HG03103 (cell line): Measurements from ENCODE around the gene CD93.

ENCODE experiments used
- ATAC-seq: cut with Tn5 transposase; IDR thresholded peaks from one replicate; pipeline ENCODE4 v1.9.1; 2021; ENCODE audit warnings: low read depth; ENCODE audit not compliant: unreplicated experiment

The CD93 gene

GRCh38 chr20:23084282-23084844, 1.8 kb downstream of the CD93 start:
- ATAC-seq: no peak

- ATAC-seq: no peak
Measured at GRCh38 chr20:23083553-23084220, 2.4 kb downstream of the CD93 start.

GRCh38 chr20:23082846-23083552, 3.1 kb downstream of the CD93 start:
- no peak for ATAC-seq

- ATAC-seq: no peak
Measured at GRCh38 chr20:23081263-23081819, 4.8 kb downstream of the CD93 start.

GRCh38 chr20:23080521-23080920, 5.6 kb downstream of the CD93 start:
- no peak for ATAC-seq

GRCh38 chr20:23079926-23080325, 6.2 kb downstream of the CD93 start:
- no peak for ATAC-seq

GRCh38 chr20:23079016-23079351, 7.1 kb downstream of the CD93 start:
- no peak for ATAC-seq

GRCh38 chr20:23078351-23079015, 7.6 kb downstream of the CD93 start:
- no peak for ATAC-seq

- no peak for ATAC-seq
Measured at GRCh38 chr20:23077277-23077676, 8.8 kb downstream of the CD93 start.

GRCh38 chr20:23074052-23074451, 12.1 kb downstream of the CD93 start:
- no peak for ATAC-seq

GRCh38 chr20:23072892-23073586, 13.1 kb downstream of the CD93 start:
- ATAC-seq: no peak

- ATAC-seq: no peak
Measured at GRCh38 chr20:23071996-23072395, 14.1 kb downstream of the CD93 start.

- no peak for ATAC-seq
Measured at GRCh38 chr20:23071398-23071797, 14.7 kb downstream of the CD93 start.

GRCh38 chr20:23069108-23069507, 17.0 kb downstream of the CD93 start:
- no peak for ATAC-seq

- ATAC-seq: no peak
Measured at GRCh38 chr20:23068283-23068682, 17.8 kb downstream of the CD93 start.

GRCh38 chr20:23066772-23067171, 19.4 kb downstream of the CD93 start:
- ATAC-seq: no peak

- ATAC-seq: no peak
Measured at GRCh38 chr20:23065266-23066201, 20.6 kb downstream of the CD93 start.

GRCh38 chr20:23063581-23063980, 22.5 kb downstream of the CD93 start:
- ATAC-seq: no peak

- no peak for ATAC-seq
Measured at GRCh38 chr20:23063168-23063567, 23.0 kb downstream of the CD93 start.

GRCh38 chr20:23062632-23063031, 23.5 kb downstream of the CD93 start:
- no peak for ATAC-seq
